Activated B cell treated with CpG ODN at 0.5 μM for 24 hours (primary cell): ENCODE results near the gene CHAC2. TPM values are rescaled to one million over a fixed set of nuclear protein-coding genes. Genes with fewer than 3 reads are reported as not detected.
"Not testable (repeated sequence)": the region's sequence is repeated elsewhere in the genome, so short reads cannot be mapped to it uniquely, and the experiment has no call there.

Experiments
- ATAC-seq: fragments of 200-7000 bp; cut with Tn5 transposase; one replicate; pipeline ENCODE4 v1.10.0; 2021; ENCODE audit warnings: low read depth, mild to moderate bottlenecking, moderate library complexity
- CTCF ChIA-PET: fragments of 350-600 bp; sonication (Branson Sonifier 250); formaldehyde crosslinking; loops from one replicate; lab custom pipeline; 2021; ENCODE audit warnings: antibody characterized with exemption; lab: Charles Lee
- POLR2A ChIA-PET: fragments of 350-600 bp; sonication (Branson Sonifier 250); formaldehyde crosslinking; loops from one replicate; lab custom pipeline; 2021; ENCODE audit warnings: antibody characterized with exemption; lab: Charles Lee
- DNase-seq: peaks from one replicate; pipeline ENCODE4 v3.0.0; 2022
- H3K27ac Mint-ChIP-seq: one replicate; pipeline ENCODE4 v1.8.0; 2020; ENCODE audit warnings: mixed read lengths
- H3K27me3 Mint-ChIP-seq: one replicate; pipeline ENCODE4 v1.8.0; 2021; ENCODE audit warnings: mixed read lengths
- H3K36me3 Mint-ChIP-seq: one replicate; pipeline ENCODE4 v1.8.0; 2021; ENCODE audit warnings: low read depth, mixed read lengths
- H3K4me1 Mint-ChIP-seq: one replicate; pipeline ENCODE4 v1.8.0; 2021; ENCODE audit warnings: mixed read lengths
- H3K4me3 Mint-ChIP-seq: one replicate; pipeline ENCODE4 v1.8.0; 2020; ENCODE audit warnings: mild to moderate bottlenecking, mixed read lengths
- H3K9me3 Mint-ChIP-seq: one replicate; pipeline ENCODE4 v1.8.0; 2020; ENCODE audit warnings: mixed read lengths
- CTCF ChIP-seq: fragments of 200-600 bp; IDR thresholded peaks from one replicate; pipeline ENCODE4 v1.8.0; 2022; ENCODE audit warnings: antibody characterized with exemption, mild to moderate bottlenecking
- intact Hi-C: fragments of 100-400 bp; cut with micrococcal nuclease; formaldehyde crosslinking; loops from one replicate; pipeline ENCODE4 v1.15.1; 2024
- total RNA-seq: library from RNA; stranded (reverse); gene quantifications from 2 replicates; pipeline ENCODE4 v1.2.3, GENCODE V29; 2022

The CHAC2 gene
- total RNA-seq, 1 donor from 2014 or later = 7.6 TPM

- DNase-seq (no peak), ATAC-seq (no peak)
- no peaks in the 10 kb centered on the region for H3K27me3 Mint-ChIP-seq
- no peak overlapping the region for H3K27ac Mint-ChIP-seq
- intact Hi-C loops = no loop called here
- H3K4me3 Mint-ChIP-seq = no peak overlapping the region
- no peaks in the 10 kb centered on the region for H3K9me3 Mint-ChIP-seq
- ChIA-PET POLR2A (no interaction called here), CTCF (no interaction called here)
- H3K4me1 Mint-ChIP-seq = no peaks in the 10 kb centered on the region
- TF ChIP-seq CTCF = no peak
- H3K36me3 Mint-ChIP-seq = peaks cover 38% of the 10 kb centered on the region
These were observed 53.1 kb downstream of the CHAC2 start for GRCh38 chr2:53820711-53821110.

- DNase-seq (no peak), ATAC-seq (no peak)
- H3K4me3 Mint-ChIP-seq = no peak overlapping the region
- ChIA-PET POLR2A (no interaction called here), CTCF (no interaction called here)
- no peak for TF ChIP-seq CTCF
- intact Hi-C loops = no loop called here
- H3K9me3 Mint-ChIP-seq = no peaks in the 10 kb centered on the region
- H3K4me1 Mint-ChIP-seq = no peaks in the 10 kb centered on the region
- no peaks in the 10 kb centered on the region for H3K27me3 Mint-ChIP-seq
- H3K27ac Mint-ChIP-seq = no peak overlapping the region
- H3K36me3 Mint-ChIP-seq = peaks cover 29% of the 10 kb centered on the region
These were observed 54.2 kb downstream of the CHAC2 start for GRCh38 chr2:53821810-53822209.

GRCh38 chr2:53823639-53824038 is 56.0 kb downstream of the CHAC2 start:
- H3K27ac Mint-ChIP-seq, intact Hi-C loops, H3K4me3 Mint-ChIP-seq, H3K4me1 Mint-ChIP-seq, CTCF ChIA-PET, ATAC-seq, DNase-seq, H3K9me3 Mint-ChIP-seq, H3K27me3 Mint-ChIP-seq: not testable (repeated sequence)
- POLR2A ChIA-PET = interaction anchor here (0.7 kb wide), 1 partner anchor 1592 kb away, joined by 4 read pairs; no protein-coding TSS in a partner anchor
- peaks cover 25% of the 10 kb centered on the region for H3K36me3 Mint-ChIP-seq

Other genes with a start within 250 kb of the CHAC2 start
- gene ASB3, start 19.1 kb downstream of the CHAC2 start, total RNA-seq = 16.3 and 22.8 TPM in 2 replicates
- gene ERLEC1, start 19.2 kb downstream of the CHAC2 start, total RNA-seq = 16.8 and 18.2 TPM in 2 replicates
- 5.7 and 6.3 TPM in 2 replicates for gene GPR75, start 92.2 kb downstream of the CHAC2 start, total RNA-seq
- 73.2 and 74.3 TPM in 2 replicates for gene PSME4, start 203.2 kb downstream of the CHAC2 start, total RNA-seq